Right cardiac atrium (tissue), 5 donors: ENCODE results near the gene LMNTD1. TPM values are rescaled to one million over a fixed set of nuclear protein-coding genes. Genes with fewer than 3 reads are reported as not detected.

Experiments
- ATAC-seq, 2 donors: fragments of 200-7000 bp; cut with Tn5 transposase; one replicate each; pipeline versions ENCODE4 v1.8.0 to v1.9.1; 2020; ENCODE audit warnings: moderate library complexity in 2 of 2, mild to moderate bottlenecking in 1 of 2
- DNase-seq, 3 donors: peaks; one replicate each; pipeline ENCODE4 v3.0.0-alpha.2; 2020
- H3K27ac ChIP-seq: one replicate; pipeline ENCODE4 v1.5.1; 2013; ENCODE audit warnings: mild to moderate bottlenecking, low read length, control low read depth, moderate library complexity
- H3K27me3 ChIP-seq: one replicate; pipeline ENCODE4 v1.6.1; 2013; ENCODE audit not compliant: control insufficient read depth, insufficient read depth
- H3K4me1 ChIP-seq: one replicate; pipeline ENCODE4 v1.6.1; 2013; ENCODE audit warnings: low read length; ENCODE audit not compliant: control insufficient read depth, insufficient read depth
- H3K4me3 ChIP-seq: one replicate; pipeline ENCODE4 v1.5.1; 2013; ENCODE audit warnings: low read length, control low read depth
- H3K9me3 ChIP-seq: one replicate; pipeline ENCODE4 v1.6.1; 2013; ENCODE audit warnings: low read length; ENCODE audit not compliant: control insufficient read depth
- WGBS: extraction: QIAGEN DNeasy Blood & Tissue Kit; methylation state at CpG from one replicate; pipeline ENCODE4 v1.1.7; 2013; 5-methylcytosine and 5-hydroxymethylcytosine counted together
- intact Hi-C, 4 donors: fragments of 100-400 bp; cut with DNase I; formaldehyde crosslinking; loops; one replicate each; pipeline versions ENCODE4 v1.11.0 to v1.14.0; 2022 to 2023
- polyA plus RNA-seq: library from polyadenylated mRNA; stranded (reverse); fragments of 200-250 nt; gene quantifications from one replicate; pipeline ENCODE4 v1.2.3, GENCODE V29; 2013
- total RNA-seq, 4 donors: library from RNA; stranded (reverse); fragmentation: NEBNext Ultra II Directional; extraction: Animal tissue kit (Norgen Biotek cat#: 25700); gene quantifications; one replicate each; pipeline ENCODE4 v1.2.1, GENCODE V29; 2021
- donor health status: healthy with polysubstance abuse.
- donor health status: DM: no; HTN: yes; CAD: no.
- donor health status: DM: no; HTN: no; CAD: no.
- donor health status: DM: no; HTN: yes; CAD: no; lungs with severe emphysema.
- donor health status: DM: yes; HTN: yes; CAD: no.

Gene LMNTD1
- total and polyA plus RNA-seq, 5 donors: 0.35 to 1.7 (median 0.78) TPM; not detected in 2

DNA sequence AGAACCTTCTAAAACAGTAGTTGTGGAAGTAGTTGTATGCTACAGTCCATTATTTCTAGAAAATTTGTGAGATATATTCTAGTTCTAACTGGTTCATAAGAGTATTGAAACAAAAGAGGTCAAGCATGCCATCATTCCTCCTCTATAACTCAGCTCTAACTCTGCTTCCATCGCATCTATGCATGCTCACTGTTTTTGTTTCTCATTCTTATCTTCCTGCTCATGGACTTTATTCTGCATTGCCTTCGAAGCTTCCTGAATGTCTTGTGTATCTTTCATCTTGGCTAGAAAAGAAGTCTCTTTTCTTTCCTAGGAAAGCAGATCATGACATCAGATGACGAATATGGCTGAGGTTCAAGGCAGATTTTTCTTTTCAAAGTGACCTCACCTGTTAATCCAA, 402 bp downstream of the LMNTD1 start:
- intact Hi-C loops: loop anchor here in 3 of 4 donors (10.0 kb wide), 1 partner anchor 118 kb away; no protein-coding TSS in a partner anchor
- H3K4me1 ChIP-seq: no peaks in the 10 kb centered on the region
- DNase-seq (no peak), ATAC-seq (no peak)
- no peak overlapping the region for H3K4me3 ChIP-seq
- WGBS: 61% methylated on average over 3 of the region's 3 CpGs
- no peak overlapping the region for H3K27ac ChIP-seq
- no peaks in the 10 kb centered on the region for H3K27me3 ChIP-seq
- no peaks in the 10 kb centered on the region for H3K9me3 ChIP-seq

DNA sequence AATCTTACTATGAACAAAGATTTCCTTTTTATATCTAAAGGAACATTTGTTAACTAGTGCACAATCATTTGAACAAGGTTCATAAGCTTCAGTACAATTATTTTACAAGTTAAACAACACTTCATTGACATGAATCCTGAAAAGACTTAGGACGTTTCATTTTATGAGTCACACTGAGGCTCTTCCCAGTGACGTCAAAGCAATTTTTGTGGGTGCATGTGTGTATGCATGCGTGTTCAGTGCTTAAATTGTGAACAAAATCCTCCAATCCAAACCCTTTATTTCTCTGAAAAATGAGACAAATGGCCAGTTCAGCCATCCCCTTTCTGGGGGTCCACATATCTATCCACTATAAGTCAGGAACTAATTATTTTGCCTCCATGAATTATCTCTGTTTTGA, 2.9 kb downstream of the LMNTD1 start:
- H3K27me3 ChIP-seq: no peaks in the 10 kb centered on the region
- no peak overlapping the region for H3K4me3 ChIP-seq
- intact Hi-C loops: loop anchor here in 3 of 4 donors (10.0 kb wide), 1 partner anchor 115 kb away; no protein-coding TSS in a partner anchor
- DNase-seq (no peak), ATAC-seq (no peak)
- no peaks in the 10 kb centered on the region for H3K4me1 ChIP-seq
- no peaks in the 10 kb centered on the region for H3K9me3 ChIP-seq
- no peak overlapping the region for H3K27ac ChIP-seq
- WGBS: 79% methylated on average over 3 of the region's 3 CpGs

DNA sequence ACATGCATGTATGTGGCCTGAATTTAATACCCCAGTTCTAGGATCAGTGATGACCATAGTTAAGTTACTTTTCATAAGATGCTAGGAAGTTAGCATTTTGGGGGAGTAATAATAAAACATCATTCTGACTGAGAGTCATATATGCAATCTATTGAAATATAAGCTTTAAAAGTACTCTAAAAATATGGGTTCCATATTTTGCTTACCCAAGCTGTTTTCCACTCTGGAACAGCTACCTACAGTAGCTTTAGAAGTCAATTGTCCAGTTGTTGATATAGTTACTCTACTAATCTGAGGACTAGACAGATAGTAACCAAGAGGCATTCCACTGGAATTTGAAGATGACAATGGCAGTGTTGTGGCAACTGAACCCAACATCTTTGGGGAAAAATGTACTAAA, 4.0 kb downstream of the LMNTD1 start:
- no peak overlapping the region for H3K4me3 ChIP-seq
- intact Hi-C loops: no loop called here
- ATAC-seq (no peak), DNase-seq (no peak)
- no peaks in the 10 kb centered on the region for H3K9me3 ChIP-seq
- H3K4me1 ChIP-seq: no peaks in the 10 kb centered on the region
- no peak overlapping the region for H3K27ac ChIP-seq
- H3K27me3 ChIP-seq: no peaks in the 10 kb centered on the region

DNA sequence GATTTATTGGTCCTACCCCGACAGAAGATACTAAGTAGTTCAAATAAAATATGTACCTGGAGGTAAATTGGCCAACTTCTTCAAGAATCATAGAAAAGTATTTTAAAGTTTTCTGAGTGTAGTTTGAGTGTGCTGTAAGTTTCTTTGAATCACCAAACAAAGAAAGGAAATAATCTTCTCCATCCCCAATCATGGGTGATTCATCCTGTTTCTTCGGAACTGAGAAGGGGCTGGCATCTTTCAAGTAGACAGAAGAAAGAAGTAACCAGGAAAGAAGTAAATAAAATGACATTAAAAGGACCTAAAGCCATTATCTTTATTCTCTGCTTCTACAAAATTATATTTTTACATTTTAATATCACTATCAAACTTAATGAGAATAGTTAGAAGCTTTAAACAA, 6.8 kb downstream of the LMNTD1 start:
- H3K9me3 ChIP-seq: no peaks in the 10 kb centered on the region
- ATAC-seq (no peak), DNase-seq (no peak)
- no peak overlapping the region for H3K27ac ChIP-seq
- intact Hi-C loops: no loop called here
- 74% methylated on average over 2 of the region's 2 CpGs for WGBS
- H3K4me1 ChIP-seq: no peaks in the 10 kb centered on the region
- H3K27me3 ChIP-seq: no peaks in the 10 kb centered on the region
- H3K4me3 ChIP-seq: no peak overlapping the region

DNA sequence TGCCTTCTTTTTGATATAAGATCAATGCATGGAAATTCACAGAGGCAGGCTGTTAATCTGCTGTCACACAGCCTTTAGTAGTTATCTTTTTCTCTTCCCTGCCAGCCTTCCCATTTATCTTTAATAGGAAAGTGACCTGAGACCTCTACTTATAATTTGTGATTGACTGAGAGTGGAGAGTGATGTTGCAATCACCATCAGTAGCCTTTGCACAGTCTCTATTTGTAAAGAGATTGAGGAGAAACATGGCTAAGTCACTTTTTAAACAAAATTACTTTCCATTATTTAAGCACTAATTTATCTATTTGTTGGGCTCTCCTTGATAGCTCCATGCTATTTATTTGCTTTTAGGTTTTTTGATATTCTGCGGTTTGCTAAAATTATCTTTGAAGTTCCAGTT, 19.9 kb downstream of the LMNTD1 start:
- no peak for DNase-seq
- Histone ChIP-seq H3K27ac (no peak overlapping the region), H3K27me3 (no peaks in the 10 kb centered on the region), H3K4me3 (no peak overlapping the region), H3K9me3 (no peaks in the 10 kb centered on the region), H3K4me1 (no peaks in the 10 kb centered on the region)
- intact Hi-C loops: no loop called here
- ATAC-seq: no peak
- WGBS: 92% methylated on average over 1 of the region's 1 CpG

DNA sequence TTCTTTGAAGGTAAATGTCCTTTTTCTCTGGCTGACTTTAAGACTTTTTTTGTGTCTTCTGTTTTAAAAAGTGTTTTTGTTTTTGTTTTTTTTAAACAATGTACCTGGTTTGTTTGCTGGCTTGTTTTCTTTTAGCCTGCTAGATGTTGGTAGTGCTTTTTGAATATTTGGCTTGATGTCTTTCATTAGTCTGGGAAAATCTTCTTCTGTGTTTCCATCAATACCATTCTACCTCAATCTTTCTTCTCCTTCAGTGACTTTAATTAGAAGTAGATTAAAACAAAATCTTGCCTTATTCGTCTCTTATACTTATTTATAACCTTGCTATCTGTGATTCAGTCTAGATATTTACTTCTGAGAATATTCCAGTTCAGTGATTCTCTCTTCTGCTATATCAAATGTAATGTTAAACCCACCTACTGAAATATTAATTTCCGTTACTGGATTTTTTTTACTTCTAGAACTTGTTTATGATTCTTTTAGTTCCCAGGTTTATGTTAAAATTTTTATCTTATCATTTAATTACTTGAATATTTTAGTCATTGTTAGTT, 21.5 kb downstream of the LMNTD1 start:
- Histone ChIP-seq H3K4me3 (no peak overlapping the region), H3K9me3 (no peaks in the 10 kb centered on the region), H3K27ac (no peak overlapping the region), H3K27me3 (no peaks in the 10 kb centered on the region), H3K4me1 (no peaks in the 10 kb centered on the region)
- DNase-seq (no peak), ATAC-seq (no peak)
- intact Hi-C loops: no loop called here
- 49% methylated on average over 2 of the region's 2 CpGs for WGBS

DNA sequence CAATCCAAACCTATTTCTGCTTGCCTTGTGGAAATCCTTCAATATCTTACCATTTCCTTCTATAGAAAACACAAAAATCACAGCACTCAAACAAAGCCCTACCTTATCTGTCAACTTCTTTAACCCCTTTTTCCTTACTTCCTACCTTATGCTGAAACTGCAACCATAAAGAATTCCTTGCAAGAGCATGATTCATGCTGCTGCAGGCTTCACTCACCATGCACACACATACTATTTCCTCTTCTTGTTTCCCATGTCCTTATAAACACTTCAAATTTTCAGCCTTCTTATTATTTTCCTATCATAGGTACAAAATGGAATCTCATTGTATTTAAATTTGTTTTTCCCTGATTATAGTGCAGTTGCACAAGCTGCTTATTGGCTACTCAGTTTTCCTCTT, 23.3 kb downstream of the LMNTD1 start:
- intact Hi-C loops: no loop called here
- H3K4me1 ChIP-seq: no peaks in the 10 kb centered on the region
- ATAC-seq (no peak), DNase-seq (no peak)
- H3K27ac ChIP-seq: no peak overlapping the region
- H3K4me3 ChIP-seq: no peak overlapping the region
- H3K9me3 ChIP-seq: no peaks in the 10 kb centered on the region
- H3K27me3 ChIP-seq: no peaks in the 10 kb centered on the region

DNA sequence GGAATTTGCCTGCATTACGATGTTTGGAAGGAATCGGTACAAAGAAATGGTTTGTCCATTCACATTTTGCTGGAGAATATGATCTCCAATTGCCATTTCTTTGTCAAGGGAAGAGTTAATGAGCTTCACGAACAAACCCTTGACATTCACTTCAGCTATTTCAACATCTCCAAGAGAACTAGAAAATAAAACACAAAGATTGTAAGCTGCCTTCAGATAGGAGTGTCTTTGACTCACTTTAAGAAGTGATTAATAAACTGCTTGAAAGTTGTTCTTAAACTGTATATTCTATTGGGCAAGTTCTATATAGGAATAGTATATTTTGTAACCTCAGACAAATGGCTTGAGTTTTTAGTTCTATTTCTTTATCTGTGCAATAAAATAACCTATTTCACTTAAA, 26.3 kb downstream of the LMNTD1 start:
- intact Hi-C loops: no loop called here
- ATAC-seq (no peak), DNase-seq (no peak)
- H3K4me1 ChIP-seq: no peaks in the 10 kb centered on the region
- no peaks in the 10 kb centered on the region for H3K9me3 ChIP-seq
- H3K4me3 ChIP-seq: no peak overlapping the region
- no peaks in the 10 kb centered on the region for H3K27me3 ChIP-seq
- no peak overlapping the region for H3K27ac ChIP-seq
- 65% methylated on average over 3 of the region's 3 CpGs for WGBS

DNA sequence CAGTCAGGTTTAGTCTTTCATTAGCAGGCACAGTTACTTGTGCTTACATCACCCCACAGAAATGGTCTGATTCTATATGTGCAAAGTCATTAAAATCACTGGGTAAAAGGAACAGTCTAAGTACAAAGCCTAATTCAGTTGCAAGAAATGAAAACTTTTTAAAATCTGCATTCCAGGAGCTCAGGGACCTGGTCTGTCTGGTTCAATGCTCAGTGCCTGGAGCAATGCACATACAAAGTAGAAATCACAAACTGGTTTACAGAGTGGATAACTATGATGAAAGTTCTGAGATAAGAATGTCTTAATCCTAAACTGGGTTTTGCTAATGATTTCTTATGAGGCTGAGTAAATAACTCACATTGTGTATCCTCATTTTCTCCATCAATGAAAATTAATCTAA, 28.7 kb downstream of the LMNTD1 start:
- Histone ChIP-seq H3K9me3 (no peaks in the 10 kb centered on the region), H3K27me3 (no peaks in the 10 kb centered on the region), H3K4me3 (no peak overlapping the region), H3K4me1 (no peaks in the 10 kb centered on the region), H3K27ac (no peak overlapping the region)
- DNase-seq (no peak), ATAC-seq (no peak)
- intact Hi-C loops: no loop called here

DNA sequence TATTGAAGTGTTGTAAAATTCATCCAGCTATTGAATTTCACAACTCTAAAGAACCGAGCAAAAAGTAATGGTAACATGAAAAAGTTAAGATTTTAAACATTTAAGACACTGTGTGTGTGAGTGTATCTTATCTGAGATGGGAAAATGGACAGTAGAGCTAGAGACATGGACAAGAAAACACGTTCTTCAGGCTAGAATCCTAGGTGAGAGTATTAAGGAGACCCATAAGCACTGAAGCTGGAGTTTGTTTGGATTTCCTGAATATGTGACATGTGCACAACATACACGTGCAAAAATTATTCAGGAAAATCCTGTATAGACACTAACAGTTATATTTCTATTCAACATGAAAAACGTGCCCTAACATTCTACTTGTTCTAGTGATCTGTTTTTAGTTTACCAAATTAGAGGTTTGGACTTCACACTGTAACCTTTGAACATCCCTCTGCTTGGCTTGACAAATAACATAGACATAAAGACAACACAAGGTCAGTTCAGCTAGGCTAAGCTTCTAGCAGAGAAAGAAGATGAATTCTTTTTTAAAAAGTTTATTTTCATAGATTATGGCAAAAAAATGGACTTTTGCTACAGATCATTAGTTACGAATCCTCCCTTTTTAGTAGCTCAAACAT, 31.3 kb downstream of the LMNTD1 start:
- no peak for ATAC-seq
- Histone ChIP-seq H3K4me1 (no peaks in the 10 kb centered on the region), H3K9me3 (no peaks in the 10 kb centered on the region), H3K27ac (no peak overlapping the region), H3K4me3 (no peak overlapping the region), H3K27me3 (no peaks in the 10 kb centered on the region)
- 72% methylated on average over 5 of the region's 5 CpGs for WGBS
- no peak for DNase-seq
- intact Hi-C loops: no loop called here

DNA sequence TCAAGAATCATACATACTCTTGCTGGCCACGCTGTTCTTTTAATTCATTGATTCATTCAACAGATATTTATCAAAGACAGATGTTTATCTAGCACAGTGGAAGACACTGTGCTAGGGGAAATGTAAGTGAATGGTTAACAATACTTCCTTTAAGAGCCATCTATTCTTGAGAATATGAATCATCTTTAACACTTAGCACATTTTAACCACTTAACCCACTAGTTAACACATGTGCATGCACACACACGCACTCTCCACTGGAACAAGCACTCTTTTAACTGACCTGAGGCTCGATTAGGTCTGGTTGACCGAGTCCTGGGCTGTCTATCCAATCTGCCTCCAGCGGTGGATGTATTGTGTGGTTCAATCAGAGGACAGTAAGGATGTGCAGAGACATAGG, 34.6 kb downstream of the LMNTD1 start:
- WGBS: 80% methylated on average over 5 of the region's 5 CpGs
- intact Hi-C loops: no loop called here
- Histone ChIP-seq H3K27me3 (no peaks in the 10 kb centered on the region), H3K4me1 (no peaks in the 10 kb centered on the region), H3K4me3 (no peak overlapping the region), H3K27ac (no peak overlapping the region), H3K9me3 (no peaks in the 10 kb centered on the region)
- ATAC-seq (no peak), DNase-seq (no peak)

DNA sequence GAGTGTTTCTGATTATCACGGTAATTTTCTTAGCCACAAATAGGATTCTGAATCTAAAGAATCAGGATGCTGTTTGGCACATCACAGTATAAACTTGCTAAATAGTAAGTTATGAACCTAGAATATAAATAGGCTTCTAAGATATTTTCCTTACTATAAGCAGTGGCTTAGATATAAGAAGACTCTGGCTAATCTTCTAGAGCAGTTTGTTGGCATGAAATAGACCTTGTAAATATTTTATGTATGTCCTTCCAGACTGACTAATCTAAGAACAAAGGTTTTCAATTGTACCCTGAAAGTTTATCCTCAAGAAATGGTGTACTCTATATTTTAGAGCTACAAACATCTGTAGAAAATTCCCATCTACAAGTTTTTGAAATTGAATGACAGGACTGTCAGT, 48.3 kb downstream of the LMNTD1 start:
- Histone ChIP-seq H3K9me3 (no peaks in the 10 kb centered on the region), H3K27me3 (no peaks in the 10 kb centered on the region), H3K4me1 (no peaks in the 10 kb centered on the region), H3K27ac (no peak overlapping the region), H3K4me3 (no peak overlapping the region)
- DNase-seq (no peak), ATAC-seq (no peak)
- intact Hi-C loops: no loop called here
- WGBS: 82% methylated on average over 1 of the region's 1 CpG
